ENCODE results near the gene PRRT4. TPM values are rescaled to one million over a fixed set of nuclear protein-coding genes. Genes with fewer than 3 reads are reported as not detected.

The PRRT4 gene
- total and polyA plus RNA-seq, 2 experiments from 2014 or later: 0.55 to 0.56 TPM

DNA sequence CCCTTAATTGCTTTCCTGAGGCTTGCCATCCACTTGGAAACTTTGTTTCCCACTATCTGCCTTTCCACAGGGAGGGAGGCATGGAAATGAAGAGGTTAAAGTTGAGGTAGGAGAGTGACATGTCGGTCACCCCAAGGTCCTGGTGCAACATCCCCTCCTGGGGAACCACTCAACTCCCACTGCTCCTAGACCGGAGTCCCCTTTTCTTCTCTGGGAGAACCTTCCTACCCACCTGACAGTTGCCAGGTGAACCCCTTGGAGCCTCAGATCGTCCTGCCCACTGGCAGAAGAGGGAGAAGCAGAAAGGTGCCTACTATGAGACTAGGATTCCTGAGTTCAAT is 26.6 kb upstream of the PRRT4 start:
- Histone ChIP-seq H3K27me3 (ENCODE audit: insufficient read depth) (peaks cover 19% of the 10 kb centered on the region; the same call in 1 of the 2 replicates), H3K4me2 (no peak overlapping the region), H3K4me3 (no peak overlapping the region), H3K27ac (ENCODE audit: low read depth) (no peak overlapping the region), H3K4me1 (ENCODE audit: insufficient read depth) (peaks cover 4% of the 10 kb centered on the region; the same call in 1 of the 2 replicates), H3K79me2 (replicated peaks; ENCODE audit: insufficient read depth) (no peaks in the 10 kb centered on the region), H3K36me3 (ENCODE audit: insufficient read depth) (no peaks in the 10 kb centered on the region), H2AFZ (no peak overlapping the region), H4K20me1 (replicated peaks; ENCODE audit: insufficient read depth) (no peaks in the 10 kb centered on the region; the same call in 1 of the 2 replicates), H3K9me2 (ENCODE audit: insufficient read depth) (no peaks in the 10 kb centered on the region), H3F3A (replicated peaks; ENCODE audit: low read depth) (no peaks in the 10 kb centered on the region)
- no peak for ATAC-seq
- Mint-ChIP-seq H3K9me3 (no peaks in the 10 kb centered on the region; the same call in 2 of the 3 replicates), H3K27me3 (ENCODE audit: insufficient read depth, low read depth, poor library complexity) (peaks cover 24% of the 10 kb centered on the region), H3K27ac (no peak overlapping the region), H3K4me3 (no peak overlapping the region), H3K36me3 (ENCODE audit: low read depth) (no peaks in the 10 kb centered on the region; the same call in 2 of the 3 replicates), H3K4me1 (peaks cover 24% of the 10 kb centered on the region)
- DNase-seq (ENCODE audit: low spot score): no peak
- TF ChIP-seq STAT1 (IDR thresholded peaks at IDR 0.05; ENCODE audit: unreplicated experiment) (no peak), ZNF114 (CRISPR knock-in tag; IDR thresholded peaks at IDR 0.05) (no peak), EZH2 (IDR thresholded peaks at IDR 0.05; ENCODE audit: low read depth, unreplicated experiment) (no peak), JUNB (IDR thresholded peaks at IDR 0.05; ENCODE audit: unreplicated experiment) (no peak), ZNF331 (CRISPR knock-in tag; IDR thresholded peaks at IDR 0.05; ENCODE audit: low read depth) (no peak), EZH2phosphoT487 (IDR thresholded peaks at IDR 0.05; ENCODE audit: unreplicated experiment) (no peak), CREB1 (CRISPR knock-in tag; IDR thresholded peaks at IDR 0.05; ENCODE audit: low read depth) (no peak), NANOG (IDR thresholded peaks at IDR 0.05; ENCODE audit: borderline replicate concordance) (no peak), POLR2AphosphoS5 (IDR thresholded peaks at IDR 0.05; ENCODE audit: low read depth) (no peak)
- TF ChIP-seq, protein P1, sequence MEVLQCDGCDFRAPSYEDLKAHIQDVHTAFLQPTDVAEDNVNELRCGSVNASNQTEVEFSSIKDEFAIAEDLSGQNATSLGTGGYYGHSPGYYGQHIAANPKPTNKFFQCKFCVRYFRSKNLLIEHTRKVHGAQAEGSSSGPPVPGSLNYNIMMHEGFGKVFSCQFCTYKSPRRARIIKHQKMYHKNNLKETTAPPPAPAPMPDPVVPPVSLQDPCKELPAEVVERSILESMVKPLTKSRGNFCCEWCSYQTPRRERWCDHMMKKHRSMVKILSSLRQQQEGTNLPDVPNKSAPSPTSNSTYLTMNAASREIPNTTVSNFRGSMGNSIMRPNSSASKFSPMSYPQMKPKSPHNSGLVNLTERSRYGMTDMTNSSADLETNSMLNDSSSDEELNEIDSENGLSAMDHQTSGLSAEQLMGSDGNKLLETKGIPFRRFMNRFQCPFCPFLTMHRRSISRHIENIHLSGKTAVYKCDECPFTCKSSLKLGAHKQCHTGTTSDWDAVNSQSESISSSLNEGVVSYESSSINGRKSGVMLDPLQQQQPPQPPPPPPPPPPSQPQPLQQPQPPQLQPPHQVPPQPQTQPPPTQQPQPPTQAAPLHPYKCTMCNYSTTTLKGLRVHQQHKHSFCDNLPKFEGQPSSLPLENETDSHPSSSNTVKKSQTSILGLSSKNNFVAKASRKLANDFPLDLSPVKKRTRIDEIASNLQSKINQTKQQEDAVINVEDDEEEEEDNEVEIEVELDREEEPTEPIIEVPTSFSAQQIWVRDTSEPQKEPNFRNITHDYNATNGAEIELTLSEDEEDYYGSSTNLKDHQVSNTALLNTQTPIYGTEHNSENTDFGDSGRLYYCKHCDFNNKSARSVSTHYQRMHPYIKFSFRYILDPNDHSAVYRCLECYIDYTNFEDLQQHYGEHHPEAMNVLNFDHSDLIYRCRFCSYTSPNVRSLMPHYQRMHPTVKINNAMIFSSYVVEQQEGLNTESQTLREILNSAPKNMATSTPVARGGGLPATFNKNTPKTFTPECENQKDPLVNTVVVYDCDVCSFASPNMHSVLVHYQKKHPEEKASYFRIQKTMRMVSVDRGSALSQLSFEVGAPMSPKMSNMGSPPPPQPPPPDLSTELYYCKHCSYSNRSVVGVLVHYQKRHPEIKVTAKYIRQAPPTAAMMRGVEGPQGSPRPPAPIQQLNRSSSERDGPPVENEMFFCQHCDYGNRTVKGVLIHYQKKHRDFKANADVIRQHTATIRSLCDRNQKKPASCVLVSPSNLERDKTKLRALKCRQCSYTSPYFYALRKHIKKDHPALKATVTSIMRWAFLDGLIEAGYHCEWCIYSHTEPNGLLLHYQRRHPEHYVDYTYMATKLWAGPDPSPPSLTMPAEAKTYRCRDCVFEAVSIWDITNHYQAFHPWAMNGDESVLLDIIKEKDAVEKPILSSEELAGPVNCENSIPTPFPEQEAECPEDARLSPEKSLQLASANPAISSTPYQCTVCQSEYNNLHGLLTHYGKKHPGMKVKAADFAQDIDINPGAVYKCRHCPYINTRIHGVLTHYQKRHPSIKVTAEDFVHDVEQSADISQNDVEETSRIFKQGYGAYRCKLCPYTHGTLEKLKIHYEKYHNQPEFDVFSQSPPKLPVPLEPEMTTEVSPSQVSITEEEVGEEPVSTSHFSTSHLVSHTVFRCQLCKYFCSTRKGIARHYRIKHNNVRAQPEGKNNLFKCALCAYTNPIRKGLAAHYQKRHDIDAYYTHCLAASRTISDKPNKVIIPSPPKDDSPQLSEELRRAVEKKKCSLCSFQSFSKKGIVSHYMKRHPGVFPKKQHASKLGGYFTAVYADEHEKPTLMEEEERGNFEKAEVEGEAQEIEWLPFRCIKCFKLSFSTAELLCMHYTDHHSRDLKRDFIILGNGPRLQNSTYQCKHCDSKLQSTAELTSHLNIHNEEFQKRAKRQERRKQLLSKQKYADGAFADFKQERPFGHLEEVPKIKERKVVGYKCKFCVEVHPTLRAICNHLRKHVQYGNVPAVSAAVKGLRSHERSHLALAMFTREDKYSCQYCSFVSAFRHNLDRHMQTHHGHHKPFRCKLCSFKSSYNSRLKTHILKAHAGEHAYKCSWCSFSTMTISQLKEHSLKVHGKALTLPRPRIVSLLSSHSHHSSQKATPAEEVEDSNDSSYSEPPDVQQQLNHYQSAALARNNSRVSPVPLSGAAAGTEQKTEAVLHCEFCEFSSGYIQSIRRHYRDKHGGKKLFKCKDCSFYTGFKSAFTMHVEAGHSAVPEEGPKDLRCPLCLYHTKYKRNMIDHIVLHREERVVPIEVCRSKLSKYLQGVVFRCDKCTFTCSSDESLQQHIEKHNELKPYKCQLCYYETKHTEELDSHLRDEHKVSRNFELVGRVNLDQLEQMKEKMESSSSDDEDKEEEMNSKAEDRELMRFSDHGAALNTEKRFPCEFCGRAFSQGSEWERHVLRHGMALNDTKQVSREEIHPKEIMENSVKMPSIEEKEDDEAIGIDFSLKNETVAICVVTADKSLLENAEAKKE (CRISPR knock-in tag; IDR thresholded peaks at IDR 0.05): no peak
- TF ChIP-seq, protein P2, sequence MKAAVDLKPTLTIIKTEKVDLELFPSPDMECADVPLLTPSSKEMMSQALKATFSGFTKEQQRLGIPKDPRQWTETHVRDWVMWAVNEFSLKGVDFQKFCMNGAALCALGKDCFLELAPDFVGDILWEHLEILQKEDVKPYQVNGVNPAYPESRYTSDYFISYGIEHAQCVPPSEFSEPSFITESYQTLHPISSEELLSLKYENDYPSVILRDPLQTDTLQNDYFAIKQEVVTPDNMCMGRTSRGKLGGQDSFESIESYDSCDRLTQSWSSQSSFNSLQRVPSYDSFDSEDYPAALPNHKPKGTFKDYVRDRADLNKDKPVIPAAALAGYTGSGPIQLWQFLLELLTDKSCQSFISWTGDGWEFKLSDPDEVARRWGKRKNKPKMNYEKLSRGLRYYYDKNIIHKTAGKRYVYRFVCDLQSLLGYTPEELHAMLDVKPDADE (IDR thresholded peaks at IDR 0.05): no peak
- TF ChIP-seq, protein P3, sequence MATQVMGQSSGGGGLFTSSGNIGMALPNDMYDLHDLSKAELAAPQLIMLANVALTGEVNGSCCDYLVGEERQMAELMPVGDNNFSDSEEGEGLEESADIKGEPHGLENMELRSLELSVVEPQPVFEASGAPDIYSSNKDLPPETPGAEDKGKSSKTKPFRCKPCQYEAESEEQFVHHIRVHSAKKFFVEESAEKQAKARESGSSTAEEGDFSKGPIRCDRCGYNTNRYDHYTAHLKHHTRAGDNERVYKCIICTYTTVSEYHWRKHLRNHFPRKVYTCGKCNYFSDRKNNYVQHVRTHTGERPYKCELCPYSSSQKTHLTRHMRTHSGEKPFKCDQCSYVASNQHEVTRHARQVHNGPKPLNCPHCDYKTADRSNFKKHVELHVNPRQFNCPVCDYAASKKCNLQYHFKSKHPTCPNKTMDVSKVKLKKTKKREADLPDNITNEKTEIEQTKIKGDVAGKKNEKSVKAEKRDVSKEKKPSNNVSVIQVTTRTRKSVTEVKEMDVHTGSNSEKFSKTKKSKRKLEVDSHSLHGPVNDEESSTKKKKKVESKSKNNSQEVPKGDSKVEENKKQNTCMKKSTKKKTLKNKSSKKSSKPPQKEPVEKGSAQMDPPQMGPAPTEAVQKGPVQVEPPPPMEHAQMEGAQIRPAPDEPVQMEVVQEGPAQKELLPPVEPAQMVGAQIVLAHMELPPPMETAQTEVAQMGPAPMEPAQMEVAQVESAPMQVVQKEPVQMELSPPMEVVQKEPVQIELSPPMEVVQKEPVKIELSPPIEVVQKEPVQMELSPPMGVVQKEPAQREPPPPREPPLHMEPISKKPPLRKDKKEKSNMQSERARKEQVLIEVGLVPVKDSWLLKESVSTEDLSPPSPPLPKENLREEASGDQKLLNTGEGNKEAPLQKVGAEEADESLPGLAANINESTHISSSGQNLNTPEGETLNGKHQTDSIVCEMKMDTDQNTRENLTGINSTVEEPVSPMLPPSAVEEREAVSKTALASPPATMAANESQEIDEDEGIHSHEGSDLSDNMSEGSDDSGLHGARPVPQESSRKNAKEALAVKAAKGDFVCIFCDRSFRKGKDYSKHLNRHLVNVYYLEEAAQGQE (IDR thresholded peaks at IDR 0.05; ENCODE audit: unreplicated experiment): no peak
- TF ChIP-seq, protein P4, sequence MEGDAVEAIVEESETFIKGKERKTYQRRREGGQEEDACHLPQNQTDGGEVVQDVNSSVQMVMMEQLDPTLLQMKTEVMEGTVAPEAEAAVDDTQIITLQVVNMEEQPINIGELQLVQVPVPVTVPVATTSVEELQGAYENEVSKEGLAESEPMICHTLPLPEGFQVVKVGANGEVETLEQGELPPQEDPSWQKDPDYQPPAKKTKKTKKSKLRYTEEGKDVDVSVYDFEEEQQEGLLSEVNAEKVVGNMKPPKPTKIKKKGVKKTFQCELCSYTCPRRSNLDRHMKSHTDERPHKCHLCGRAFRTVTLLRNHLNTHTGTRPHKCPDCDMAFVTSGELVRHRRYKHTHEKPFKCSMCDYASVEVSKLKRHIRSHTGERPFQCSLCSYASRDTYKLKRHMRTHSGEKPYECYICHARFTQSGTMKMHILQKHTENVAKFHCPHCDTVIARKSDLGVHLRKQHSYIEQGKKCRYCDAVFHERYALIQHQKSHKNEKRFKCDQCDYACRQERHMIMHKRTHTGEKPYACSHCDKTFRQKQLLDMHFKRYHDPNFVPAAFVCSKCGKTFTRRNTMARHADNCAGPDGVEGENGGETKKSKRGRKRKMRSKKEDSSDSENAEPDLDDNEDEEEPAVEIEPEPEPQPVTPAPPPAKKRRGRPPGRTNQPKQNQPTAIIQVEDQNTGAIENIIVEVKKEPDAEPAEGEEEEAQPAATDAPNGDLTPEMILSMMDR (conservative IDR thresholded peaks at IDR 0.05; ENCODE audit: low read depth in 2 of 2): no peak
